GM18517 (cell line): ENCODE measurements around the gene ADAMTS12.

Source experiments
- ATAC-seq: cut with Tn5 transposase; IDR thresholded peaks from one replicate; pipeline ENCODE4 v1.9.1; 2021; ENCODE audit warnings: mild to moderate bottlenecking, moderate library complexity; ENCODE audit not compliant: unreplicated experiment

Gene ADAMTS12

DNA sequence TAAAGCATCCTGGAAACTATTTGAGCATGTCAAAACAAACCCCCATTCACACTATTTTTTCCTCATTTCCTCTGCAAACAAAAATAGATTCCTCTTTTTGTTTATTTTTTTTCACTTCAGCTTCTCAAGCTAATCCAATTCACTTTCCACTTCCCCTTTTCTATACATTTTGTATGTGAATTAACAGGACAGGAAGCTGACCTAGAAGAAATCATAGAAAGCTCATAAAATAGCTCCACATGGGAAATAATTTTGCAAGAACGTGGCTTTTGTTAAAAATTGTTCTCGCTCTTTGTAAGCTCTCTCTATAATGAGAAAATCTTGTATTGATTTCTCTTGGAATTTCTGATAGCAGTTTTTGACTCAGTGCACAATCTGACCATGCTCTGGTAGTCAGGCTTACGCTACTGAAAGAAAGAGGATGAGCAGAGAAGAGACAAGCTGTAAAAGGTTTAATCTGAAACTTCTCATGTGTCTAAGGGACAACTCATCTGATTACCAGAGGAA is 215.8 kb downstream of the ADAMTS12 start:
- ATAC-seq: peak; percentile 77

DNA sequence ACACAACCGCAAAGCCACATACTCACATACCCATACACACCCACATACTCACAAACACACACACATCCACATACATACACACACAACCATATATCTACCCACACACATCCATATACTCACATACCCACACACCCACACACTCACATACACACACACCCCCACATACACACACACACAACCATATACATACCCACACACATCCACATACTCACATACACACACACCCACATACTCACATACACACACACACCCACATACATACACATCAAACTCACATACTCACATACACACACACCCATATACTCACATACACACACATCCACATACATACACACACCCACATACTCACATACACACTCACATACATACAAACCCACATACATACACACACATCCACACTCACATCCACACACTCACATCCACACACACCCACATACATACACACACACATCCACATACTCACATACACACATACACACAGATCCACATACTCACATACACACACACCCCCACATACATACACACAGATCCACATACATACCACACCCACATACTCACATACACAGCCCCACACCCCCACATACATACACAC is 220.0 kb downstream of the ADAMTS12 start:
- ATAC-seq: no peak

DNA sequence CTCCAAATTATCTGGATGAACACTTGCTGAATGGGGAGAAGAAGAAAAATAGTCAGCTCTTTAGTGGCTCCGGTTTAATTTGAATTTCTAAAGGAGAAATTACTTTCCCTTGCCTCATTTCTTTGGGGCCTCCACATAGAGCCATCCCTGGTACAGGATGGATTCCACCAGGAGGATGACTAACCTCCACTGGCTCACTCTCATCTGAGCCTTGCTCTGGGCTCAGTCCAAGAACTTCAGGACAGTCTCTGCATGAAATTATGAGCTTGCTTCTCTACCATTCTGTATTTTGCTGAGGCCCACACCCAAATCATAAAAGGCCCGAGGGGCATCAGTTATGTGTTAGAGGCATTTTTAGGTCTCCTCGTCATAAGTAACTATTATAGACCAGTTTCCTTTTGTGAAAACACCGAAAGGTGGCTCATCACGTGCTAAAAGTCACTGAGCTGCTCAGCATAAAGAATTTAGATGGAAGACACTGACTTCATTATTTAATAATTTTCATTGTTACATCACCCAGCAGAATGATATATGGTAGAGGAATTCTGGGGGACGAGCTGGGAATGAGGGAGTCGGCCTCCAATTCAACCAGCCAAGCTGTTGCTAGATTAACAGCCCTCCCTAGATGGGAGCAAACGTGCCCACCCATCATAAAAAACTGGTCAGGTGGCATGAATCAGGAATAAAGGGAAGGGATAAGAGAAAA is 228.9 kb downstream of the ADAMTS12 start:
- no peak for ATAC-seq

DNA sequence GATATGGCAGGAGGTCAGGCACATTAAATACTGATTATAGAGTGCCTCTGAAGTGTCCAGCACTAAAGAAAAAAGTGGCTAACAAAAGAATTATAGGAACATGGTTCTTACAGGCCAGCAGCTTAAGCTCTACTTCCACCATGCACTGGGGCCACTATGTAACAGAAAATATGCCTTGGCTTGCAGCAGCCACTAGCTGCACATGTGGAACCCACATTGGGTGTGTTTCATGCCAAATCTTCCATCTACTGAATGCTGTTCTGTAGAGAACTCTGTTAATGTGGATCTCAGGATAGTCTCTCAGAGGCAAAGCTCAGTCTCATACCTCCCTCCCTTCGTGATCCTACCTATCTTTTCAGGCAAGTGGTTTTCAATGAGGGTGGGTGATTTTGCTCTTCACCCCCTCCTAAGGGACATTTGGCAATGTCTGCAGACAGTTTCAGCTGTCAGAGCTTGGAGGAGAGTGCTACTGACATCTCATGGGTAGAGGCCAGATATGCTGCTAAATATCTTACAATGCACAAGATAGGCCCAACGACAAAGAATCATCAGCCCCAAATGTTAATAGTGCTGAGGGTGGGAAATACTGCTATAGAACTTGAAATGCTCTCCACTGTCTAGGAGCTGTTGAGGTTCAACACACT is 232.1 kb downstream of the ADAMTS12 start:
- no peak for ATAC-seq

DNA sequence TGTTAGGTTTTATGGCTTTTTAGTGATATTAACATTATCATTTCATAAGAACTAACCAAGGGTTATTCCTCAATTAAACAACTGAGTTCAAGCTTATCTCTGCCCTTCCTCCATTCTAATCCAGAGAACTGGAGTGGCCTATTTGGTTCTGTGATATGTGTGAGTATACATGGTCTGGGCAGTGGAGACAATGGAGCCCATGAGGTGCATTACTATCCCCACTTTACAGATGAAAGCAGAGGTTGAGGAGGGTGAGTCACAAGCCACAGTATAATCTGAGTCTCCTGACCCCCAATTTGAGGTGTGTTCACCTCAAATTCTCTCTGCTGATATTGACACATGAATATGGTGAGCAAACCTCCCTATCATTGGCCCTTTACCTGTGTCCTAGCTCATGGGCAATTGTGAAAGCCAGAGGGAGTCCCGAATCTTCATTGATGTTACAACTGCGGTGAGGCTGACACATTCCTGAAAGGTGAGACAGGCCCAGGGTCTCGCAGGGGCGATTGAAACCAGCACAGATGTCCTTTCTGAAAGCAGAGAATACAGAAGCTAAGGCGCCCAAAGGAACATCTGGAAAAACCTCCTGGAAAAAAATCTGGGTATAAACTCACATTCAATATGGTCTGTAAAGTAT is 233.9 kb downstream of the ADAMTS12 start:
- ATAC-seq: no peak

DNA sequence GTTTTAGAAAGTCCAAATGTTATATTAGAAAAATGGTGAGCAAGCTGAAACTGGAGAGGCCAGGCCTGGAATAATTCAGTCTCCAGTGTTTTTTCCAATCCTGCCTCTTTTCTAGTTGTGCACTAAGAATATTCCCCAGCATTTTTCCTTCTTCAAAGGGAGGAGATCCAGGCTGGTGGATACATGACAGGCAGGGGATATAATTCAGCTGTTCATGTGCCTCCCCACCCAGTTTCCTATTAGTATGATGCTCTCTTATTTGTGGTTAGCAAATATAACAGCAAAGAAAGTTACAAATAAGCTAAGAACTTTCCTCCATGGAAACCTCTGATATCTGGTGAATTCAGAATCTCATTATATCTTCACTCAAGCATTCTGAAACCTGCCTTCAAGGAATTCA is 234.6 kb downstream of the ADAMTS12 start:
- no peak for ATAC-seq

DNA sequence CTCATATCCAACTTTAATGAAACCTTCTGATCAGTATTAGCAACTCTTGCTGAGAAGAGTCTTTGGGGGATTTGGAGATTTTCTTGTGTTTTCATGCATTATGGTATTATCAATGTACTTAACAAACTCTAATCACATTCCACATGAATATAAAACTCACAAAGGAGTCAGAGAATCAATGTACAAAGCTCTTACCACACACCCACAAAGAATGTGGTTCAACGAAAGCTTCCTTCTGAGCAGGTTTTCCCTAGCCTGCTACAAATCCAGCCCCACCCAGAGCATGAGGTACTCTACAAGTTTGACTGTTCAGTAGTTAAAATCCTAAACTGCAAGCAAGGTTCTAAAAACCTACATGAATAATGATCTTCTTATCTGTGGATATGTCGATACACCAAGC is 240.9 kb downstream of the ADAMTS12 start:
- ATAC-seq: no peak

DNA sequence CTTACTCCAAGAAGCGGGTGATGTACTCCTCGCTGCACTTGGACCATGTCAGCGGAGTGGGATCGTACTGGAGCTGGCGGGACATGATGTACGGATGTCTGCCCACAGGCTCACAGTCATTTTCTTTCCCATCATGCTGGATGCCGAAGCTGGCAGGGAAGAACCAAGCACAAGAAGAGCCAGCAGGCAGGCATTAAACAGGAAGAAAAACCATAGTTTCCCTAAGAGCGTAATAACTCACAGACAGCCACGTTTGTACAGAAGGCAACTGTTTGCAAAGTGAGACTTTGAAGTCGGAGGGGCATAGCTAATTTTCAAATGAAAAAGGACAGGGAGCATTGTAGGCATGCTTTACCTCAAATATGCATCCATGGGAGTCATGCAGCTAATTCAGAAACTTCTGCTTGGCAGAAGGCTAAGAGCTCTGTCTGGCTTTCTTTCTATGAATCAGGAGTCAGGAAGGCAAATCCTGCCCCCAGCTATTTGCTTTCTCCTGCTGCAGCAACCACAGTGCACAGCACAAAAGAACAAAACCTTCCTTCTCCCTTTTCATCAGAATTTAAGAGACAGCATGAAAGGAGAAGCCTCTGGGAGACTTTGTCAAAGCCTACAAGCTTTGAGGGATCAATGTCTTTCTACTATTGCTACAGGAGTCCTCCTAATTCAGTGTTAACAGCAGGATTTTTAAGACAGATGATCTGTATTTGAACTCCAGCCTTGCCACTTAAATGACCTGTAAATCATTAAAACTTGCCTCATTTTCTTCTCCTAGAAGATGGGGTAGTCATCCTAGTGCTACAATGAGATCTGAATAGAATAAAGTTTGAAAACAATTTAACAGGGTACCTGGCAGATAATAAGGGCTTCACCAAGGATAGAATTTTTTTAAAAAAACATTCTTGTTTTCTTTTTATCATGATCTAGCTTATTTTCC is 242.0 kb downstream of the ADAMTS12 start:
- no peak for ATAC-seq

DNA sequence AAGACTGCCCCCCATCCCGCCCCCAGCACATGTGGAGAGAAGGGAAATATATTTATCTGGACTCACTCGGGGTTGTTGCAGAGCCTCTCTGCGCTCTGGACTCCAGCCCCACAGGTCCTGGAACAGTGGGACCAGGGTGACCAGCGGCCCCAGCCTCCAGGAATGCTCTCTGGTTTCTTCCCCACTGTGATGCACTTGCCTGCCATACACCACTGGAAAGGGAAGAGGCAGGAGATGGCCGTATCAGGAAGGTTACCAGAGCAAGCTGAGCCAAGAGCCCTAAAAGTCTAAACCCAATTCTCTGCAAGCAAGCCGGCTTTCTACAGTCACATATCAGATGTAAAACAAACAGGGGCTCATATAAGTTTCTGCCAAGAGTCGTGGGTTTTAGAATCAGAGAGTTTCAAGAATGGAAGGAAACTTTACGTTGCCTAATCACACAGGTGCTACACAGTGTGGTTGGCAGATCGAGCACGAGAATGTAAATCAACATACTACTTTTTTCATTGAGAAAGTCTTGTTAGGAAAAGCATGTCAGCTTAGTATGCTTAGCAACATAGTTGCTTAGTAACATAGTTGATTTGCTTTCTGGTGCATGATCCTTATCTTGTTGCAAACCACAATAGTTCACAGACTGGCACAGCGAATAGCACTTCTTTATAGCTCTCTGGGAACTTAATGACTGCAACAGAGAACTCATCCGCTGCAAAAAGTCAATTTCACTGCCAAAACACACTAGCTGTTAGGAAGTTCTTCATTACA is 249.9 kb downstream of the ADAMTS12 start:
- ATAC-seq: no peak

DNA sequence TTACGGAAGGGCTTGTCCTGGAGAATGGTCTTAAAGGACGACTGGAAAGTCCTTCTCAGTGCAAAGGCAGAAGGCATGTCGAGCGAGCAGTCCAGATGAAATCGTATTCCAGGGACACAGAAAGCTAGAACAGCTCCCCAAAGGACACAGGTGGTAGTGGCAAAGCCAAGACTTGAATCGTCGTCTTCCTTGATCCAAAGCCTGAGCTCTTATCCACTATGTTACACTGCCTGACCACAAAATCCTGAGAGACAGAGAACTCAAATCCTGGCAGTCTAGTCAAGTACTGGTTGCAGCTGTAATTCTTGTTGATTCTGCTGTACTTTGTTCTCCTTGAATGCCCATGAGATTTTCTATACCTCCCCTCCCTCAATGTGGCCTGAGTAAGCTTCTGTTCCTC is 252.3 kb downstream of the ADAMTS12 start:
- ATAC-seq: no peak

DNA sequence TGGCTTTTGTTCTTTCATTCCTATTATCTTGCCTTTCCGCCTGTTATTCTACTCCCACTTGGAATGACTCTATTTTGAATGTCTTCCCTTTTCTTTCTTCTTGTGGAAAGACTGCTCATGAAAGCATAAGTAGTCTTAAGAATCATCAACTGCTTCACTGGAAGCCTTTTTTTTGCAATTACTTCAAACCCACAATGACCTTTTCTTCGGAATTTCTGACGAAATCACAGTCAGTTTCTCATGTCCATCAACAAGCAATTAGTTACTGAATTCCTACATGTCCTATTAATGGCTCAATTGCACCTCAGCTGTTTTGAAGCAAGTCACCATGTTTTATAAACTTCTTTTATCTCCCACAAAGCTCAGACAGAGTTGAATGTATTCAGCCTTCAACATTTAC is 254.8 kb downstream of the ADAMTS12 start:
- no peak for ATAC-seq

DNA sequence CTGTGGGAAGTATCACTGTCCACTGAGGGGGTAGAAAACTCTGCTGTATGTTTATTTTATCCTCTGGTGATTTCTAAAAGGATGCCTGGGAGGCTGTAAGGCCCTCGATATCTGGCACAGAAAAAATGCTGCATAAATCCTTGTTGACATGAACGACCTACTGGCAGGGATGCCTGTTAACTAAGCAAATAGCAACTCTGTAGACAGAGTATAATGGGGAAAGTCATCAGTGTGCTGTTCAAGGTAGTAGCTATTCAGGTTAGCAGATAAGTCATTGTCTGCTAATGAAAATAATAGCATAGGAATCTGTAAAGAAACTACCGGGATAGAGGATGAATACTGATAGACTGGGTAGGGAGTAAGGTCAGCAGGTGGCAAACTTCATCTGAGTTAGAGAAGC is 256.2 kb downstream of the ADAMTS12 start:
- no peak for ATAC-seq

DNA sequence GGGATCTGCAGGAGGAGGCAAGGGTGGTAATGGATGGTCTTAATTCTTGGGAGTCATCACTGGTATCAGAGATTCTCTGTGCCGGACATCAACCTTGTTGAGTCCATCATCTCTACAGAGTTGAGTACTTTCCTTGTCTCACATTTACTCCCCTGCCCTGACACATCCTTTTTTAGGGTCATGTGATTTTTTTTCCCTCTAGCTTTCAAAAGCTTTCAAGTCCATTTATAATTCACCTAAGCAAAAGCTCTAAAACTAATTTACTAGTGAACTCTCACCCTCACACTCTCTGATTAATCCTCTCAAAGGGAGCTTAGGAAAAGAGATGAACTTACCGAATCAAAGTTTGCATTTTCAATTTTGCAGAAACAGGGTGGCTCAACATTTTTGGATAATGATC is 258.1 kb downstream of the ADAMTS12 start:
- no peak for ATAC-seq

DNA sequence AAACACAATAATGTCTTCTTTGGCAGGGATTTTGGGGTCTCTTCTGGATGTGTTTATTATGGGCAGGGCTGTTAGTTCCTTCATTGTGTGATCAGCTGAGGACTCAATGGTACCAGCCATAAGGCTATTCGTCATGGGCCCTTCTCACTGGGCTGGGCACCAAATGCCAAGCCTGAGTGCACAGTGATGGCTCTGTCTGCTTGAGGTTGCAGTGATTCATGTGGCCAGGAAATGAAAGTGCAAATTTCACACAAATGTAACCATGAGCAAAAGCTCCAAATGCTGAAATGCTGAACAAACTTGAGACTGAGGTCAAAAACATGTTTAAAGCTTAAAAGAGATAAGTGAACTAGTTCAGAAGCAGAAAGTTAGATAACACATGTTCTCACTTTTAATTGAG is 260.0 kb downstream of the ADAMTS12 start:
- peak; percentile 71 for ATAC-seq

DNA sequence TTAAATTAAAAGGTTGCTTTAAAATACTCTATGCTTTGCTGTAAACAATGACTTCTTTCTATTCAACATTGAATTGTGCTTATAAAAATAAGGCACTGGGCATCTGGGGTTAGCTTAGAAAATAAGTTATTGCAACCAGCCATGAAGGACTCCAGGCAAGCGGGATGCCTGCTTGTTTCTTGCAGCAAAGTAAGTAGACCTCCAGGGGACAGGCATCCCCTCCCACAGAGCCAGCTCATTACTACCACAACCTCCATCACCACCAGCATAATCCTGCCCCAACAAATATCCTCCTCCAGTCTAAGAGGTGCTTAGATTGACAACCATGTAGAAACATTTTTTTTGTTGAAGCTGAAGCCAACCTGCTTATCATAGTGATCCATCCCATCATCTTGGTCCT is 260.7 kb downstream of the ADAMTS12 start:
- no peak for ATAC-seq

DNA sequence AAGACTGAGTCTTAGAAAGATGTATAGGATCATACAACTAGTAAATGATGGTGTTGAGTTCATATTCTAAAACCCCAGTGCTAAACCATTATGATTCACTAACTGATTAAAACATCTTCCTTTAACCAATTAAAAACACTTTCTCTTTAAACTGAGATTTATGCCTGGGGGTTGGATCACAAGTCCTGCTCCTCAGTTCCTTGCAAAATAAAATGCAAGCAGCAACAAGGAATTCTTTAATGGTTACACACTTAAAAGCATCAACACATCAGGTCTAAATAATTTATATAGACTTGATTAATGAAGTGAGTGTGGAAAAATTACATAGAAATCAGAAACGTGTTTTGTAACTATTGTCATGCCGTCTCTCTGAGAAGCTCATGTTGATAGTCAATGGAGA is 261.8 kb downstream of the ADAMTS12 start:
- ATAC-seq: no peak

DNA sequence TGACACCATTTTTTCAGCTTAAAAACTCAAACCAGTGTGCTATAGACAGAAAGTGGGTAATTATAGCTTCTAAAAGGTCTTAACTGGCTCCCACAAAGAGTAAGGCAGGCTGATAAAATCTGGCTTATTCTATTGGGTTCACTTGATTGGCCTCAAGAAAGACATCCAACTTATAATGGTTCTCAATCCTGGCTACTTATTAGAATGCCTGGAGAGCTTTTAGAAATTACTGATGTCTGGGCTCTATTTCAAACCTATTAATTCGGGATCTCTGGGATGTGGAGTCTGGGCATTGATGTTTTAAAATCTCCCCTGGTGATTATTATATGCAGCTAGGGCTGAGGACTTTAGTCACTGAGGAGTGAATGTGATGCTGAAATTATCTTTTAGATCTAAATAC is 263.0 kb downstream of the ADAMTS12 start:
- ATAC-seq: no peak

DNA sequence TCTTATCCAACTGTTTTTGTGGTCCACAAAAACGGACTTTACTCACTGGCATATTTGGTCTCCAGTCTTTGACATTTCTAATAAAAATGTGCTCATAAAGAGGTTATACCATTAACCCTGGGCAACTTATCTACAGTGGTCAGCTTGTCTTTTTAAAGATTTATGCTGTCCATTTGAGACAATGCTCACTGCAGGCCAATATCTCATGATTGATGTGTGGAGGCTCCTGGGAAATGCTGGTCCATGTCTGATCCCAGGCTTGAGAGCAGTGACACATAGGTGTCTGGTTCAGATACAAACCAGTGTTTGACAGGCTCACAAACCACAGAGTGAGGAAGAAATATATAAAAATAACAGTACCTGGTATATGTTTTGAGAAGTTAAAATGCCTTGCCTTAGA is 270.3 kb downstream of the ADAMTS12 start:
- ATAC-seq: no peak

DNA sequence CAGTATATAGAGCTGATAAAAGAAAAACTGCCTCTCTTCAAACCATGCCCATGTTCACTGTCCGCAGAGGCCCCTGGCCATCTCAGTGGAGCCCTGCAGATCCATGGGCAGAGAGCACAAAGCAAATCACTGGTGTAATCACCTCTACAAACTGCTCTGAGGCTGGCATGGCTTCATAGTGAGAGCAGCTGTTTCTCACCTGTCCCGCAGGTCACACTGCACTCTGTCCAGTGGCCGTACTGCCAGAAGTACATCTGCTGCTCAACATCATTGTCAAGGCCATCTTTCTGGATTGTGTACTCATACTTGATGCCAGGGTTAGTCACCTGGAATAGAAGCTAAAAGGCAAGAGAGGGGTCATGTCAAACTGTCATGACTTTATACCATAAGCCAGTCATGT is 277.8 kb downstream of the ADAMTS12 start:
- no peak for ATAC-seq

DNA sequence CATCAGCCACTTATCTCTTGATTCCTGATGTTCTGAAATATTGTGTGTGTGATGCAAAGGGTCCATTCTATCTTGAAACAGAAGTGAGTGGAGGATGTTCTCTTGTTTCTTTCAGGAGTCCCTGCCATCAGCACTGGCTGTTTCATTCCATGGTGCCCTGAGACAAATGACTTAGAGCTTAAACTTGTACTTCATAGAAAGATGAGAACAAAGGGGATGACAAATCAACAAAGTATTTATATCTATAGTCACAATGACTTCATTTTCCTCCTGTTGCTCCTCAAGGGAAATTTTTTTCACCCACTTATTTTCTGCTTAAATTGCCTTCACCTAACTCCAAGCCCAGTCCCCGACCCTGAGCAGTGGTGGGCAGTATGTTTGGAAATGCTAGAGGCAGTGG is 279.4 kb downstream of the ADAMTS12 start:
- no peak for ATAC-seq
